Gastrocnemius medialis (tissue), 4 donors: ENCODE data around the gene SPDYE11.
"Not testable (repeated sequence)": the region's sequence is repeated elsewhere in the genome, so short reads cannot be mapped to it uniquely, and the experiment has no call there.

Source experiments
- CTCF ChIP-seq, 5 experiments: fragments of 450-650 bp in 3 of 5; fragments of 200-600 bp in 2 of 5; sonication (generic) in 2 of 5; IDR thresholded peaks in 4 of 5; conservative IDR thresholded peaks in 1 of 5; 1 replicate in 4 of 5; 2 replicates in 1 of 5; pipeline ENCODE4 v1.5.1; 2016 to 2019; ENCODE audit warnings: antibody characterized with exemption in 5 of 5, mild to moderate bottlenecking in 3 of 5, moderate library complexity in 3 of 5
- POLR2A ChIP-seq, 2 donors: fragments of 450-650 bp; IDR thresholded peaks; one replicate each; pipeline ENCODE4 v1.6.1; 2017; ENCODE audit warnings: antibody characterized with exemption in 2 of 2, mild to moderate bottlenecking in 2 of 2, moderate library complexity in 2 of 2

DNA sequence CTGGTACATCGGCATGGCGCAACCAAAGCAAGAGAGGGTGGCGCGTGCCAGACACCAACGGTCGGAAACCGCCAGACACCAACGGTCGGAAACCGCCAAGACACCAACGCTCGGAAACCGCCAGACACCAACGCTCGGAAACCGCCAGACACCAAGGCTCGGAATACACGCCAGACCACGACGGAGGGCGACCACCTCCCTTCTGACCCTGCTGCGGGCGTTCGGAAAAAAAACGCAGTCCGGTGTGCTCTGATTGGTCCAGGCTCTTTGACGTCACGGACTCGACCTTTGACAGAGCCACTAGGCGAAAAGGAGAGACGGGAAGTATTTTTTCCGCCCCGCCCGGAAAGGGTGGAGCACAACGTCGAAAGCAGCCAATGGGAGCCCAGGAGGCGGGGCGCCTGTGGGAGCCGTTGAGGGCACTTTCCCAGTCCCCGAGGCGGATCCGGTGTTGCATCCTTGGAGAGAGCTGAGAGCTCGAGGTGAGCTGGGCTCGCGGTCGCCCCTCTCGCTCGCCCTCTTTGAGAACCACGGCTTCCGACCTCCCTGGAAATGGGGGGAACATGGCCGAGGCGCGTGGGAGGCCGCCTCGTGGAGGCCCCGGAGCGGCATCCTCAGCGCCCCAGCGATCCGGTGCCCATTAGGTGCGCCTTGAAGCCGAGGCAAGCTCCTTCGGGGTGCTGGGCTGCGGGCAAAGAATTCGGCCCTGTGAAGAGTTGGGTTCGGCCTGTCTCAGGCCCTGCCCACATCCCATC, 51.8 kb downstream of the SPDYE11 start:
- TF ChIP-seq CTCF (IDR thresholded peaks at IDR 0.05 in 4 of 5, conservative IDR thresholded peaks at IDR 0.05 in 1 of 5), result not testable (repeated sequence)
- peak; percentile 87 to 88 for TF ChIP-seq POLR2A (IDR thresholded peaks at IDR 0.05)
